ENCODE measurements around the gene BUD13. TPM values are rescaled to one million over a fixed set of nuclear protein-coding genes. Genes with fewer than 3 reads are reported as not detected.

BUD13 gene
- total RNA-seq, 1 experiment from 2014 or later, result 22.9 TPM

DNA sequence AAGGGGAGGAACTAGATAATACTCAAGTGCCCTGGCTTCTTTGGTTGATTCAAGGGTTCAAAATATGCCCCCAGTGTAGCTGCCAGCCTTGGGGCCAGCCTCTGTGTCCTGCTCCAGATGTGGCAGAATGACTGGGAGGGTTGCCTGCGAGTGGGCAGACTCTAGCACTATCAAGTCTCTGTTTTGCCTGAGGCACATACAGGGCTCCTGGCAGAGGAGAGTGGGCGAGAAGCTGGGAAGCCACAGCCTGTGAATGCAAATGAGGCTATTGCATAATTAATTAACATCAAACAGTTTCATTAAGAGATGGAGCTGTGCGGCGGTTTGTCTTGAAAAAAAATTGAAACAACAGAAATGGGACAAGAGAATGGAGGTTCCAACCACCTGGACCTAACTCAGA lies 50.8 kb downstream of the BUD13 start:
- intact Hi-C loops (cut with micrococcal nuclease), result no loop called here
- H3K4me3 ChIP-seq (replicated peaks in 1 of 2; ENCODE audit: low read depth in 1 of 2, low read length in 2 of 2), result no peak overlapping the region
- no peak for ATAC-seq
- H3K4me2 ChIP-seq (ENCODE audit: low read length), result no peak overlapping the region
- ChIA-PET CTCF (interaction anchor here (1.3 kb wide), 1 partner anchor 11 kb away, joined by 4 read pairs; no protein-coding TSS in a partner anchor), RAD21 (ENCODE audit: low non-redundant PET in 1 of 2, low total read pairs in 2 of 2, uncharacterized antibody in 2 of 2, unreplicated experiment in 2 of 2) (no interaction called here), POLR2A (no interaction called here)
- H2AFZ ChIP-seq (ENCODE audit: low read depth, low read length, poor library complexity, severe bottlenecking), result no peak overlapping the region
- no peaks in the 10 kb centered on the region for H3K9me2 ChIP-seq (ENCODE audit: insufficient read depth)
- H3K79me2 ChIP-seq (ENCODE audit: insufficient read depth, low read length), result no peaks in the 10 kb centered on the region
- DNase-seq (ENCODE audit: low read depth, low spot score), result no peak
- H3K9ac ChIP-seq (ENCODE audit: low read length), result no peak overlapping the region
- no peaks in the 10 kb centered on the region for H3K27me3 ChIP-seq (ENCODE audit: insufficient read depth, low read length)
- H3K36me3 ChIP-seq (ENCODE audit: control insufficient read depth in 1 of 2, insufficient read depth in 2 of 2, low read length in 2 of 2), result no peaks in the 10 kb centered on the region
- no peaks in the 10 kb centered on the region for H3K9me3 ChIP-seq (ENCODE audit: control insufficient read depth in 1 of 2, insufficient read depth in 1 of 2, low read depth in 1 of 2, low read length in 2 of 2)
- TF ChIP-seq ELF1 (IDR thresholded peaks at IDR 0.05; ENCODE audit: borderline replicate concordance, low read depth), result no peak
- no peak for TF ChIP-seq EZH2 (IDR thresholded peaks at IDR 0.05)
- TF ChIP-seq, protein P1, sequence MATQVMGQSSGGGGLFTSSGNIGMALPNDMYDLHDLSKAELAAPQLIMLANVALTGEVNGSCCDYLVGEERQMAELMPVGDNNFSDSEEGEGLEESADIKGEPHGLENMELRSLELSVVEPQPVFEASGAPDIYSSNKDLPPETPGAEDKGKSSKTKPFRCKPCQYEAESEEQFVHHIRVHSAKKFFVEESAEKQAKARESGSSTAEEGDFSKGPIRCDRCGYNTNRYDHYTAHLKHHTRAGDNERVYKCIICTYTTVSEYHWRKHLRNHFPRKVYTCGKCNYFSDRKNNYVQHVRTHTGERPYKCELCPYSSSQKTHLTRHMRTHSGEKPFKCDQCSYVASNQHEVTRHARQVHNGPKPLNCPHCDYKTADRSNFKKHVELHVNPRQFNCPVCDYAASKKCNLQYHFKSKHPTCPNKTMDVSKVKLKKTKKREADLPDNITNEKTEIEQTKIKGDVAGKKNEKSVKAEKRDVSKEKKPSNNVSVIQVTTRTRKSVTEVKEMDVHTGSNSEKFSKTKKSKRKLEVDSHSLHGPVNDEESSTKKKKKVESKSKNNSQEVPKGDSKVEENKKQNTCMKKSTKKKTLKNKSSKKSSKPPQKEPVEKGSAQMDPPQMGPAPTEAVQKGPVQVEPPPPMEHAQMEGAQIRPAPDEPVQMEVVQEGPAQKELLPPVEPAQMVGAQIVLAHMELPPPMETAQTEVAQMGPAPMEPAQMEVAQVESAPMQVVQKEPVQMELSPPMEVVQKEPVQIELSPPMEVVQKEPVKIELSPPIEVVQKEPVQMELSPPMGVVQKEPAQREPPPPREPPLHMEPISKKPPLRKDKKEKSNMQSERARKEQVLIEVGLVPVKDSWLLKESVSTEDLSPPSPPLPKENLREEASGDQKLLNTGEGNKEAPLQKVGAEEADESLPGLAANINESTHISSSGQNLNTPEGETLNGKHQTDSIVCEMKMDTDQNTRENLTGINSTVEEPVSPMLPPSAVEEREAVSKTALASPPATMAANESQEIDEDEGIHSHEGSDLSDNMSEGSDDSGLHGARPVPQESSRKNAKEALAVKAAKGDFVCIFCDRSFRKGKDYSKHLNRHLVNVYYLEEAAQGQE (IDR thresholded peaks at IDR 0.05; ENCODE audit: low read depth), result no peak
- TF ChIP-seq EZH2phosphoT487 (IDR thresholded peaks at IDR 0.05; ENCODE audit: borderline replicate concordance), result no peak
- TF ChIP-seq POLR2A (IDR thresholded peaks at IDR 0.05; ENCODE audit: borderline replicate concordance, extremely low read depth, insufficient read depth, insufficient read length), result no peak
- TF ChIP-seq CEBPB (IDR thresholded peaks at IDR 0.05; ENCODE audit: low read depth), result no peak
- TF ChIP-seq, protein P2, sequence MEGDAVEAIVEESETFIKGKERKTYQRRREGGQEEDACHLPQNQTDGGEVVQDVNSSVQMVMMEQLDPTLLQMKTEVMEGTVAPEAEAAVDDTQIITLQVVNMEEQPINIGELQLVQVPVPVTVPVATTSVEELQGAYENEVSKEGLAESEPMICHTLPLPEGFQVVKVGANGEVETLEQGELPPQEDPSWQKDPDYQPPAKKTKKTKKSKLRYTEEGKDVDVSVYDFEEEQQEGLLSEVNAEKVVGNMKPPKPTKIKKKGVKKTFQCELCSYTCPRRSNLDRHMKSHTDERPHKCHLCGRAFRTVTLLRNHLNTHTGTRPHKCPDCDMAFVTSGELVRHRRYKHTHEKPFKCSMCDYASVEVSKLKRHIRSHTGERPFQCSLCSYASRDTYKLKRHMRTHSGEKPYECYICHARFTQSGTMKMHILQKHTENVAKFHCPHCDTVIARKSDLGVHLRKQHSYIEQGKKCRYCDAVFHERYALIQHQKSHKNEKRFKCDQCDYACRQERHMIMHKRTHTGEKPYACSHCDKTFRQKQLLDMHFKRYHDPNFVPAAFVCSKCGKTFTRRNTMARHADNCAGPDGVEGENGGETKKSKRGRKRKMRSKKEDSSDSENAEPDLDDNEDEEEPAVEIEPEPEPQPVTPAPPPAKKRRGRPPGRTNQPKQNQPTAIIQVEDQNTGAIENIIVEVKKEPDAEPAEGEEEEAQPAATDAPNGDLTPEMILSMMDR (IDR thresholded peaks at IDR 0.05 in 2 of 3, conservative IDR thresholded peaks at IDR 0.05 in 1 of 3; ENCODE audit: borderline replicate concordance in 1 of 3, insufficient read depth in 1 of 3, low read depth in 2 of 3, low read length in 2 of 3), result no peak
- TF ChIP-seq, protein P3, sequence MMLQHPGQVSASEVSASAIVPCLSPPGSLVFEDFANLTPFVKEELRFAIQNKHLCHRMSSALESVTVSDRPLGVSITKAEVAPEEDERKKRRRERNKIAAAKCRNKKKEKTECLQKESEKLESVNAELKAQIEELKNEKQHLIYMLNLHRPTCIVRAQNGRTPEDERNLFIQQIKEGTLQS (IDR thresholded peaks at IDR 0.05), result no peak
- TF ChIP-seq SP1 (IDR thresholded peaks at IDR 0.05; ENCODE audit: low read depth), result no peak
- TF ChIP-seq, protein P4, sequence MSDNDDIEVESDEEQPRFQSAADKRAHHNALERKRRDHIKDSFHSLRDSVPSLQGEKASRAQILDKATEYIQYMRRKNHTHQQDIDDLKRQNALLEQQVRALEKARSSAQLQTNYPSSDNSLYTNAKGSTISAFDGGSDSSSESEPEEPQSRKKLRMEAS (IDR thresholded peaks at IDR 0.05), result no peak
- TF ChIP-seq EGR1 (IDR thresholded peaks at IDR 0.05; ENCODE audit: low read depth), result no peak
- no peak for TF ChIP-seq CBX3 (IDR thresholded peaks at IDR 0.05; ENCODE audit: low read depth)
- TF ChIP-seq FOSL1 (IDR thresholded peaks at IDR 0.05; ENCODE audit: low read depth), result no peak
- no peak for TF ChIP-seq ZNF274 (IDR thresholded peaks at IDR 0.05; ENCODE audit: low read depth, low read length)
- TF ChIP-seq JUND (IDR thresholded peaks at IDR 0.05), result no peak
- TF ChIP-seq YY1 (IDR thresholded peaks at IDR 0.05; ENCODE audit: extremely low read depth, insufficient replicate concordance, low read depth, low read length), result no peak
- no peak for TF ChIP-seq RAD21 (IDR thresholded peaks at IDR 0.05; ENCODE audit: low read depth)
- no TSS peak for BruUV-seq (replicated peaks)
- H3K27ac ChIP-seq (ENCODE audit: low read depth, low read length), result no peak overlapping the region
- no peaks in the 10 kb centered on the region for H3K4me1 ChIP-seq (ENCODE audit: control insufficient read depth in 1 of 2, insufficient read depth in 2 of 2, low read length in 2 of 2)
- no peaks in the 10 kb centered on the region for H4K20me1 ChIP-seq (ENCODE audit: insufficient read depth)

All from HCT116 (cell line).